Heart left ventricle (tissue), 16 donors: ENCODE results near the gene ARFGAP2. TPM values are rescaled to one million over a fixed set of nuclear protein-coding genes. Genes with fewer than 3 reads are reported as not detected.

Source experiments
- ATAC-seq, 4 donors: fragments of 200-7000 bp; cut with Tn5 transposase; one replicate each; pipeline ENCODE4 v1.9.1; 2020 to 2022; ENCODE audit warnings: moderate library complexity in 4 of 4, mild to moderate bottlenecking in 3 of 4, moderate number of reproducible peaks in 1 of 4
- DNase-seq, 5 donors: peaks; one replicate each; pipeline ENCODE4 v3.0.0-alpha.2; 2020
- H3K27ac ChIP-seq, 12 donors: fragments of 200-600 bp; sonication (generic) in 4 of 12; one replicate each; pipeline versions ENCODE4 v1.5.0 to v1.8.0; 2016 to 2022; ENCODE audit warnings: mild to moderate bottlenecking in 2 of 12
- H3K27me3 ChIP-seq, 9 donors: fragments of 200-600 bp; sonication (generic) in 2 of 9; one replicate each; pipeline versions ENCODE4 v1.5.1 to v1.8.0; 2016 to 2022; ENCODE audit warnings: mild to moderate bottlenecking in 3 of 9
- H3K36me3 ChIP-seq, 9 donors: fragments of 200-600 bp; sonication (generic) in 2 of 9; one replicate each; pipeline versions ENCODE4 v1.5.0 to v1.8.0; 2018 to 2022; ENCODE audit warnings: mild to moderate bottlenecking in 2 of 9
- H3K4me1 ChIP-seq, 12 donors: fragments of 200-600 bp; sonication (generic) in 4 of 12; one replicate each; pipeline versions ENCODE4 v1.5.0 to v1.8.0; 2016 to 2022; ENCODE audit warnings: mild to moderate bottlenecking in 3 of 12
- H3K4me3 ChIP-seq, 12 donors: fragments of 200-600 bp; sonication (generic) in 4 of 12; one replicate each; pipeline versions ENCODE4 v1.5.0 to v1.8.0; 2017 to 2022; ENCODE audit warnings: mild to moderate bottlenecking in 9 of 12, moderate library complexity in 4 of 12
- H3K9me3 ChIP-seq, 12 donors: fragments of 200-600 bp; sonication (generic) in 4 of 12; one replicate each; pipeline versions ENCODE4 v1.5.0 to v1.8.0; 2016 to 2022; ENCODE audit warnings: mild to moderate bottlenecking in 1 of 12
- POLR2A ChIP-seq, 2 donors: fragments of 450-650 bp; IDR thresholded peaks; one replicate each; pipeline ENCODE4 v1.6.1; 2017; ENCODE audit warnings: antibody characterized with exemption in 2 of 2, mild to moderate bottlenecking in 2 of 2, moderate library complexity in 2 of 2
- WGBS, 4 donors: extraction: QIAGEN DNeasy Blood & Tissue Kit in 2 of 4; methylation state at CpG; one replicate each; pipeline versions ENCODE4 v1.1.5 to v1.1.7; 2013 to 2018; 5-methylcytosine and 5-hydroxymethylcytosine counted together
- intact Hi-C, 10 donors: fragments of 100-400 bp; cut with DNase I; formaldehyde crosslinking; loops; one replicate each; pipeline versions ENCODE4 v1.11.1 to v1.14.2; 2022
- polyA plus RNA-seq, 2 donors: library from polyadenylated mRNA; stranded (reverse); fragments of 200-250 nt; gene quantifications; one replicate each; pipeline ENCODE4 v1.2.3, GENCODE V29; 2013
- total RNA-seq, 9 donors: library from RNA; depleted of rRNA in 2 of 9; stranded (reverse); fragments of >200 nt in 2 of 9; fragmentation: NEBNext Ultra II Directional in 3 of 9; extraction: Animal tissue kit (Norgen Biotek cat#: 25700) in 3 of 9; gene quantifications; one replicate each; pipeline versions ENCODE4 v1.1.0 to v1.2.4, GENCODE V29; 2016 to 2023
- TF ChIP-seq, protein P1 (sequence below), 12 donors: fragments of 200-600 bp; sonication (generic) in 4 of 12; IDR thresholded peaks; one replicate each; pipeline versions ENCODE4 v1.5.0 to v1.8.0; 2018 to 2022; ENCODE audit warnings: antibody characterized with exemption in 12 of 12, mild to moderate bottlenecking in 5 of 12
- donor health status: ischemic (EF 13 %, LVEDD 7.1; RV severe dilation, severe dysfunction).
- donor health status: healthy with polysubstance abuse.
- donor health status: DM: no; HTN: yes; CAD: no.
- donor health status: DM: no; HTN: no; CAD: no.
- donor health status: ischemic (EF 25% LVEDD 6.9; RV normal size, moderate dysfunction).
- donor health status: ischemic (EF 25% LVEDD 5.7; RV mildly dilated, moderate dysfunction).
- donor health status: healthy.
- donor health status: DM: yes; HTN: yes; CAD: no.
- donor health status: ischemic (EF 35%, LVEDD 5.7; RV mildly dilated, moderate dysfunction).
- donor health status: nonischemic (EF 11% LVEDD 7.7; RV severe dilation, severe dysfunction).
- donor health status: DM: yes; HTN: yes; CAD: no.
- donor health status: PGD.
- donor health status: ischemic (EF 29% LVEDD 5.4; RV normal size, mild dysfunction).
- donor health status: nonischemic (EF 23%, LVEDD 6.1; RV moderate dilation, normal function).

The ARFGAP2 gene
- total and polyA plus RNA-seq, 11 donors, result 47.5 to 96.1 (median 61.3) TPM

- no peaks in the 10 kb centered on the region for H3K9me3 ChIP-seq
- no peaks in the 10 kb centered on the region for H3K27me3 ChIP-seq
- H3K27ac ChIP-seq, result no peak overlapping the region
- intact Hi-C loops, result no loop called here
- peaks cover 4 to 72% (median 62%) of the 10 kb centered on the region in 9 donors for H3K36me3 ChIP-seq
- ATAC-seq (no peak), DNase-seq (no peak)
- TF ChIP-seq, protein P1, sequence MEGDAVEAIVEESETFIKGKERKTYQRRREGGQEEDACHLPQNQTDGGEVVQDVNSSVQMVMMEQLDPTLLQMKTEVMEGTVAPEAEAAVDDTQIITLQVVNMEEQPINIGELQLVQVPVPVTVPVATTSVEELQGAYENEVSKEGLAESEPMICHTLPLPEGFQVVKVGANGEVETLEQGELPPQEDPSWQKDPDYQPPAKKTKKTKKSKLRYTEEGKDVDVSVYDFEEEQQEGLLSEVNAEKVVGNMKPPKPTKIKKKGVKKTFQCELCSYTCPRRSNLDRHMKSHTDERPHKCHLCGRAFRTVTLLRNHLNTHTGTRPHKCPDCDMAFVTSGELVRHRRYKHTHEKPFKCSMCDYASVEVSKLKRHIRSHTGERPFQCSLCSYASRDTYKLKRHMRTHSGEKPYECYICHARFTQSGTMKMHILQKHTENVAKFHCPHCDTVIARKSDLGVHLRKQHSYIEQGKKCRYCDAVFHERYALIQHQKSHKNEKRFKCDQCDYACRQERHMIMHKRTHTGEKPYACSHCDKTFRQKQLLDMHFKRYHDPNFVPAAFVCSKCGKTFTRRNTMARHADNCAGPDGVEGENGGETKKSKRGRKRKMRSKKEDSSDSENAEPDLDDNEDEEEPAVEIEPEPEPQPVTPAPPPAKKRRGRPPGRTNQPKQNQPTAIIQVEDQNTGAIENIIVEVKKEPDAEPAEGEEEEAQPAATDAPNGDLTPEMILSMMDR (IDR thresholded peaks at IDR 0.05), result no peak
- no peak for TF ChIP-seq POLR2A (IDR thresholded peaks at IDR 0.05)
- H3K4me3 ChIP-seq, result no peak overlapping the region
- WGBS, 4 donors, result 62 to 82% (median 66%) methylated on average over 3 to 4 of the region's 4 CpGs
- peaks cover 0 to 30% (median 6%) of the 10 kb centered on the region in 12 donors for H3K4me1 ChIP-seq
These were observed 12.4 kb downstream of the ARFGAP2 start for GRCh38 chr11:47164321-47164720.

DNA sequence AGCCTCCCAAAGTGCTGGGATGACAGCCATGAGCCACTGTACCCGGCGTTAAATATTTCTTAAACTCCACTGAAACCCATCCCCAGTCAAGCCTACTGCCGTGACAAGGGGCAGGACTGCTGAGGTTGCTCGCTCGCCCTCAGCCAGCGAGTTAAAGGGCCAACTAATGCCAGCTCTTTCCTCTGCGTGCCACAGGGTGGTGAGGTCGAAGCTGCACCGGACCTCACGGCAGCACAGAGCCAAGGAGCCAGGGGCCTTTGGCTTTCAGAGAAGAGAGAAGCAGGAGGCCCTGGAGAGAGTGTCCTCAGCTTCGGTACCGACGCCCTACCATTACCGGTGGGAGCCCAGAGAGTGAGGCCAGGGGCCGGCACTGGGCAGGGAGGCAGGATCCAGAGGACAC is 12.8 kb downstream of the ARFGAP2 start:
- intact Hi-C loops, result no loop called here
- peaks cover 0 to 30% (median 6%) of the 10 kb centered on the region in 12 donors for H3K4me1 ChIP-seq

GRCh38 chr11:47163193-47163592 is 13.5 kb downstream of the ARFGAP2 start:
- no peak for TF ChIP-seq POLR2A (IDR thresholded peaks at IDR 0.05)
- TF ChIP-seq, protein P1 (IDR thresholded peaks at IDR 0.05), result no peak
- H3K9me3 ChIP-seq, result no peaks in the 10 kb centered on the region
- H3K4me3 ChIP-seq, result no peak overlapping the region
- peaks cover 4 to 71% (median 51%) of the 10 kb centered on the region in 9 donors for H3K36me3 ChIP-seq
- H3K4me1 ChIP-seq, result peaks cover 0 to 30% (median 6%) of the 10 kb centered on the region in 12 donors
- ATAC-seq, result no peak
- intact Hi-C loops, result no loop called here
- WGBS, 4 donors, result 16 to 34% (median 31%) methylated on average over 3 of the region's 3 CpGs
- no peak for DNase-seq
- no peak overlapping the region for H3K27ac ChIP-seq
- no peaks in the 10 kb centered on the region for H3K27me3 ChIP-seq

More for the DNA sequence above, 12.8 kb downstream of the ARFGAP2 start:
- H3K27me3 ChIP-seq, result no peaks in the 10 kb centered on the region
- DNase-seq, result no peak
- ATAC-seq, result no peak
- no peak overlapping the region for H3K4me3 ChIP-seq
- WGBS, 4 donors, result 84 to 88% (median 87%) methylated on average over 15 of the region's 15 CpGs
- no peak overlapping the region for H3K27ac ChIP-seq
- TF ChIP-seq, protein P1 (IDR thresholded peaks at IDR 0.05), result no peak
- no peak for TF ChIP-seq POLR2A (IDR thresholded peaks at IDR 0.05)
- peaks cover 4 to 72% (median 58%) of the 10 kb centered on the region in 9 donors for H3K36me3 ChIP-seq
- H3K9me3 ChIP-seq, result no peaks in the 10 kb centered on the region

GRCh38 chr11:47162426-47162825 is 14.3 kb downstream of the ARFGAP2 start:
- intact Hi-C loops, result no loop called here
- WGBS, 4 donors, result 62 to 75% (median 67%) methylated on average over 3 to 5 of the region's 5 CpGs
- ATAC-seq, result peak in 1 of 4 donors; percentile 3
- no peaks in the 10 kb centered on the region for H3K27me3 ChIP-seq
- H3K36me3 ChIP-seq, result peaks cover 0 to 69% (median 43%) of the 10 kb centered on the region in 9 donors
- DNase-seq, result no peak
- no peaks in the 10 kb centered on the region for H3K9me3 ChIP-seq
- no peak for TF ChIP-seq POLR2A (IDR thresholded peaks at IDR 0.05)
- TF ChIP-seq, protein P1 (IDR thresholded peaks at IDR 0.05), result no peak
- no peak overlapping the region for H3K27ac ChIP-seq
- H3K4me1 ChIP-seq, result peaks cover 0 to 30% (median 6%) of the 10 kb centered on the region in 12 donors
- H3K4me3 ChIP-seq, result no peak overlapping the region
